Psoas muscle (tissue), 8 donors: ENCODE measurements around the gene DCUN1D2. TPM values are rescaled to one million over a fixed set of nuclear protein-coding genes. Genes with fewer than 3 reads are reported as not detected.
"Not testable (repeated sequence)": the region's sequence is repeated elsewhere in the genome, so short reads cannot be mapped to it uniquely, and the experiment has no call there.

ENCODE experiments used
- ATAC-seq, 4 donors: fragments of 200-7000 bp; cut with Tn5 transposase; one replicate each; pipeline ENCODE4 v1.9.1; 2020; ENCODE audit warnings: moderate library complexity in 3 of 4, mild to moderate bottlenecking in 2 of 4
- DNase-seq, 2 donors: peaks; one replicate each; pipeline ENCODE4 v3.0.0-alpha.2; 2020
- H3K27ac ChIP-seq: fragments of 200-600 bp; one replicate; pipeline ENCODE4 v1.8.0; 2022
- H3K27me3 ChIP-seq, 3 donors: fragments of 200-600 bp in 1 of 3; one replicate each; pipeline versions ENCODE4 v1.6.1 to v1.8.0; 2013 to 2022; ENCODE audit warnings: low read length in 2 of 3, mild to moderate bottlenecking in 2 of 3, moderate library complexity in 1 of 3; ENCODE audit not compliant: insufficient read depth in 3 of 3
- H3K36me3 ChIP-seq, 2 donors: fragments of 200-600 bp in 1 of 2; one replicate each; pipeline versions ENCODE4 v1.6.1 to v1.8.0; 2013 to 2022; ENCODE audit warnings: low read depth in 1 of 2, mild to moderate bottlenecking in 1 of 2, moderate library complexity in 1 of 2; ENCODE audit not compliant: insufficient read depth in 1 of 2
- H3K4me1 ChIP-seq: fragments of 200-600 bp; one replicate; pipeline ENCODE4 v1.8.0; 2022
- H3K4me3 ChIP-seq: fragments of 200-600 bp; one replicate; pipeline ENCODE4 v1.8.0; 2022; ENCODE audit warnings: mild to moderate bottlenecking
- H3K9me3 ChIP-seq: fragments of 200-600 bp; one replicate; pipeline ENCODE4 v1.8.0; 2022
- CTCF ChIP-seq: fragments of 200-600 bp; IDR thresholded peaks from one replicate; pipeline ENCODE4 v1.8.0; 2022; ENCODE audit warnings: antibody characterized with exemption
- WGBS, 3 donors: extraction: QIAGEN DNeasy Blood & Tissue Kit; methylation state at CpG; one replicate each; pipeline versions ENCODE4 v1.1.6 to v1.1.7; 2013; 5-methylcytosine and 5-hydroxymethylcytosine counted together
- intact Hi-C, 2 donors: fragments of 100-400 bp; cut with DNase I; formaldehyde crosslinking; loops; one replicate each; pipeline versions ENCODE4 v1.11.0 to v1.14.2; 2022
- polyA plus RNA-seq, 3 donors: library from polyadenylated mRNA; stranded (reverse); fragments of 200-250 nt; gene quantifications; one replicate each; pipeline ENCODE4 v1.2.3, GENCODE V29; 2013
- total RNA-seq, 4 donors: library from RNA; stranded (reverse); fragmentation: NEBNext Ultra II Directional in 2 of 4; extraction: Animal tissue kit (Norgen Biotek cat#: 25700) in 2 of 4; gene quantifications; one replicate each; pipeline versions ENCODE4 v1.2.1 to v1.2.4, GENCODE V29; 2021 to 2023
- donor health status: healthy with polysubstance abuse.
- donor health status: DM: no; HTN: no; CAD: no; lungs with moderate emphysema.
- donor health status: Bipolar disorder and iron deficiency.
- donor health status: healthy.
- donor health status: DM: yes; HTN: yes; CAD: no.
- donor health status: DM: no; HTN: no; CAD: no.
- donor health status: DM: no; HTN: no; CAD: no.
- donor health status: DM: yes; HTN: yes; CAD: no.

Gene DCUN1D2
- total and polyA plus RNA-seq, 7 donors = 32.4 to 151 (median 71.2) TPM

DNA sequence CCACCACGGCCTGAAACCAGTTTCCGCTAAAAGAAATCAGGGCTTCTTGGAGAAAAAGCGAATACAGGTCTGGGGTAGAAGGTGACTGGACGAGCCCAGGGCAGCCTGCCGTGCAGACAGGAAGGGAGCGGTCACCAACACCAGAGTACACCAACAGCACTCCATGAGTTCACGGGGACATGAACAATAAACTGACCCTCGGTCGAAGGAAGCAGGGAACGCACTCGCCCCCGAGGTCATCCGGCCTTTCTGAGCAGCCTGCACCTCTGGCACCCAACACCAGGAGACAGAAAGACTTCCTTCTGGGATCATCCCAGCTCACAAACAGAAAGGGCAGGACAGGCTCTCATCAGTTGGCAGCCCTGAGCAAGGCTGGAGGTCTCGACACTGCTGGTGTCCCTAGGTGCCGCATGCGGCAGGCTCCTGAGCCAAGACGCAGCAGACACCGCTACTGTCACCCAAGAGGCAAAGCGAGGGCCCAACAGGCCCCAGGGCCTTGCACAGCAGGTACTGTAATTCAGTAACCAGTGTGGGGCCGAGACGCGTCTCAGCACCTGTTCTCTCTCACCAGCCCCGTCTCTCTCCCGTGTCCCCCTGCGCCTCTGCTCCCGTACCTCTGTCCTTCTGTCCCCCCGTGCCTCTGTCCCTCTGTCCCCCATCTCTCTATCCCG lies 18.0 kb downstream of the DCUN1D2 start:
- WGBS, 3 donors = 76 to 84% (median 82%) methylated on average over 27 to 28 of the region's 28 CpGs
- Histone ChIP-seq H3K36me3 (peaks cover 0 to 54% of the 10 kb centered on the region in 2 donors), H3K27me3 (no peaks in the 10 kb centered on the region), H3K4me1 (no peaks in the 10 kb centered on the region), H3K27ac (peak overlapping the region; percentile 53), H3K4me3 (peak overlapping the region; percentile 22), H3K9me3 (no peaks in the 10 kb centered on the region)
- TF ChIP-seq CTCF = no peak
- no peak for DNase-seq
- ATAC-seq = peak in 3 of 4 donors; percentile 21 to 52 (median 39)
- intact Hi-C loops = no loop called here

GRCh38 chr13:113471844-113472243 lies 18.7 kb downstream of the DCUN1D2 start:
- DNase-seq = no peak
- intact Hi-C loops = no loop called here
- no peaks in the 10 kb centered on the region for H3K9me3 ChIP-seq
- ATAC-seq = no peak
- H3K36me3 ChIP-seq = peaks cover 0 to 54% of the 10 kb centered on the region in 2 donors
- no peak for TF ChIP-seq CTCF
- peak overlapping the region; percentile 22 for H3K4me3 ChIP-seq
- no peaks in the 10 kb centered on the region for H3K27me3 ChIP-seq
- 72 to 82% (median 79%) methylated on average over 11 of the region's 11 CpGs for WGBS, 3 donors
- no peaks in the 10 kb centered on the region for H3K4me1 ChIP-seq
- H3K27ac ChIP-seq = peak overlapping the region; percentile 53

DNA sequence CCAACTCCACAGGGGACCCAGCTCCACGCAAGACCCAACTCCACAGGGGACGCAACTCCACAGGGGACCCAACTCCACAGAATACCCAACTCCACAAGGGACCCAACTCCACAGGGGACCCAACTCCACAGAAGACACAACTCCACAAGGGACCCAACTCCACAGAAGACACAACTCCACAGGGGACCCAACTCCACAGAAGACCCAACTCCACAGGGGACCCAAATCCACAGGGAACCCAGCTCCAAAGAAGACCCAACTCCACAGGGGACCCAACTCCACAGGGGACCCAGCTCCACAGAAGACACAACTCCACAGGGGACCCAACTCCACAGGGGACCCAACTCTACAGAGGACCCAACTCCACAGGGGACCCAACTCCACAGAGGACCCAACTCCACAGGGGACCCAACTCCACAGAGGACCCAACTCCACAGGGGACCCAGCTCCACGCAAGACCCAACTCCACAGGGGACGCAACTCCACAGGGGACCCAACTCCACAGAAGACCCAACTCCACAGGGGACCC lies 19.8 kb downstream of the DCUN1D2 start:
- H3K36me3 ChIP-seq = peaks cover 0 to 53% of the 10 kb centered on the region in 2 donors
- DNase-seq, H3K27me3 ChIP-seq, H3K4me1 ChIP-seq, H3K9me3 ChIP-seq, intact Hi-C loops, H3K4me3 ChIP-seq, ATAC-seq, H3K27ac ChIP-seq: not testable (repeated sequence)
- 96 to 100% (median 98%) methylated on average over 4 of the region's 4 CpGs for WGBS, 3 donors

DNA sequence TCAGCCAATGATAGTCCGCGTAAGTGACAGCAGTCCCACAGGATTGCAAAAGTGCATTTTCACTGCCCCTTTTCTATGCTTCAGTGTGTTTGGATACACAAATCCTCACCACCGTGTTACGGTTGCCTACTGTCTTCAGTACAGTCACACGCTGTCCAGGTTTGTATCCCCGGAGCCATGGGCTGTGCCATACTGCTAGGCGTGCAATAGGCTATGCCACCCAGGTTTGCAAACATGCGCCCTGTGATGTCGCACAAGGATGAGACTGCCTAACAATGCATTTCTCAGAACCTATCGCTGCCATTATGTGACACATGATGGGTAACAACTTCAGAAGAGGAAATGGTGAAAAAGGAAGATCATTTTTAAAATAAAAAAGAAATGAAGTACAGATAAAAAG lies 20.4 kb downstream of the DCUN1D2 start:
- intact Hi-C loops = no loop called here
- no peaks in the 10 kb centered on the region for H3K4me1 ChIP-seq
- 94 to 96% (median 95%) methylated on average over 10 of the region's 10 CpGs for WGBS, 3 donors
- no peak overlapping the region for H3K27ac ChIP-seq
- H3K9me3 ChIP-seq = no peaks in the 10 kb centered on the region
- H3K27me3 ChIP-seq = no peaks in the 10 kb centered on the region
- peaks cover 0 to 47% of the 10 kb centered on the region in 2 donors for H3K36me3 ChIP-seq
- DNase-seq (no peak), ATAC-seq (no peak)
- no peak for TF ChIP-seq CTCF
- no peak overlapping the region for H3K4me3 ChIP-seq

DNA sequence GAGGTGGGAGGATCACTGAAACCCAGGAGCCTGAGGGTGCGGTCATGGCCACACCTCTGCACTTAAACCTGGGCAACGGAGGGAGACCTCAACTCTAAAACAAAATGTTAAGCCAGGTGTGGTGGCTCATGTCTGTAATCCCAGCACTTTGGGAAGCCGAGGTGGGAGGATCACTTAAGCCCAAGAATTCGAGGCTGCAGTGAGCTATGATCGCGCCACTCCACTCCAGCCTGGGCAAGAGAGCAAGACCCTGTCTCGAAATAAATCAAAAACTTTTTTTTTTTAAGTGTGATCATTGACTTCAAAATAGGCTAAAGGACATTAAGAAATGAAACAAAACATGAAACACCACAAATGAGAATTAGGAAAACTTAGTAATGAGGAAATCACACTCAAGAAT lies 20.9 kb downstream of the DCUN1D2 start:
- Histone ChIP-seq H3K9me3 (no peaks in the 10 kb centered on the region), H3K36me3 (peaks cover 0 to 46% of the 10 kb centered on the region in 2 donors), H3K4me1 (no peaks in the 10 kb centered on the region), H3K27me3 (no peaks in the 10 kb centered on the region), H3K4me3 (no peak overlapping the region), H3K27ac (no peak overlapping the region)
- TF ChIP-seq CTCF = no peak
- intact Hi-C loops = no loop called here
- no peak for ATAC-seq
- 83 to 93% (median 87%) methylated on average over 7 of the region's 7 CpGs for WGBS, 3 donors
- no peak for DNase-seq
